ENCODE data around the gene RNF208. TPM values are rescaled to one million over a fixed set of nuclear protein-coding genes. Genes with fewer than 3 reads are reported as not detected.

RNF208 gene
- total and polyA plus RNA-seq, 2 of the 4 experiments (the other 2 are of a cell fraction), result 1.2 TPM; not detected in 1

GRCh38 chr9:137229903-137230704, 8.1 kb upstream of the RNF208 start:
- TF ChIP-seq CEBPB (IDR thresholded peaks at IDR 0.05; ENCODE audit: low read depth, low read length), result no peak
- no TSS peak for BruUV-seq (replicated peaks)
- peaks cover 1% of the 10 kb centered on the region; the same call in 1 of the 2 replicates for H3K27me3 ChIP-seq (ENCODE audit: control insufficient read depth, insufficient read depth, low read length)
- H3K9ac ChIP-seq (ENCODE audit: low read depth, low read length), result no peak overlapping the region
- in situ Hi-C loops (cut with MboI; ENCODE audit: low sequenced_read_pairs), result loop anchor here (5.0 kb wide), 1 partner anchor 108 kb away; no protein-coding TSS in a partner anchor
- H4K8ac ChIP-seq (ENCODE audit: low read depth in 2 of 2, low read length in 2 of 2), result no peak overlapping the region
- H2BK20ac ChIP-seq (ENCODE audit: low read depth, low read length), result no peak overlapping the region
- H4K91ac ChIP-seq (ENCODE audit: insufficient read depth, low read depth, low read length), result no peak overlapping the region
- no peak overlapping the region for H3K18ac ChIP-seq (ENCODE audit: low read depth, low read length)
- no peak overlapping the region for H3K4me2 ChIP-seq (ENCODE audit: low read depth, low read length)
- H2AK9ac ChIP-seq (replicated peaks; ENCODE audit: low read depth, low read length, poor library complexity), result no peak overlapping the region
- intact Hi-C loops (cut with micrococcal nuclease), result no loop called here
- H3K36me3 ChIP-seq (ENCODE audit: control insufficient read depth, insufficient read depth, low read length), result no peaks in the 10 kb centered on the region
- H2BK5ac ChIP-seq (ENCODE audit: low read depth, low read length, poor library complexity, severe bottlenecking), result no peak overlapping the region
- no peak overlapping the region for H4K5ac ChIP-seq (ENCODE audit: low read depth, low read length)
- 61% methylated on average over 10 of the region's 31 CpGs; no CpG with 5 or more reads in 1 of the 2 experiments for WGBS, 2 experiments (ENCODE audit: extremely low coverage in 2 of 2, insufficient read length in 1 of 2)
- no peak overlapping the region for H3K4ac ChIP-seq (ENCODE audit: low read depth, low read length)
- DNase-seq, result no peak
- no peak overlapping the region for H3K27ac ChIP-seq (ENCODE audit: insufficient read depth, low read length)
- H3K23ac ChIP-seq (ENCODE audit: low read depth, low read length), result no peak overlapping the region
- no peak overlapping the region for H3K56ac ChIP-seq (ENCODE audit: extremely low read depth, insufficient read depth, low read length)
- H3K4me3 ChIP-seq (ENCODE audit: insufficient read depth, low read depth, low read length), result no peak overlapping the region
- H3K9me3 ChIP-seq (ENCODE audit: control insufficient read depth, insufficient read depth, low read length), result no peaks in the 10 kb centered on the region
- peaks cover 2% of the 10 kb centered on the region; the same call in 1 of the 2 replicates for H3K4me1 ChIP-seq (ENCODE audit: control insufficient read depth, insufficient read depth, low read length)
- POLR2A ChIA-PET (ENCODE audit: unreplicated experiment), result interaction anchor here (0.7 kb wide), 1 partner anchor 114 kb away, joined by 12 read pairs; no protein-coding TSS in a partner anchor
- no peak overlapping the region for H2BK120ac ChIP-seq (ENCODE audit: low read depth, low read length)
- H2AFZ ChIP-seq (replicated peaks; ENCODE audit: low read length, poor library complexity), result no peak overlapping the region
- H4K20me1 ChIP-seq (ENCODE audit: insufficient read depth, low read length), result no peaks in the 10 kb centered on the region
- H3K79me1 ChIP-seq (ENCODE audit: low read depth in 1 of 2, low read length in 2 of 2), result no peaks in the 10 kb centered on the region
- no peak overlapping the region for H2AK5ac ChIP-seq (ENCODE audit: low read depth, low read length)
- no peaks in the 10 kb centered on the region for H3K9me1 ChIP-seq (ENCODE audit: insufficient read depth, low read length)
- no peak overlapping the region for H2BK15ac ChIP-seq (ENCODE audit: low read depth, low read length)
- no peak overlapping the region for H3K14ac ChIP-seq (replicated peaks; ENCODE audit: low read depth, low read length)
- no peak for ATAC-seq (ENCODE audit: low read depth)
- CTCF ChIA-PET, result no interaction called here
- dilution Hi-C loops (cut with HindIII; ENCODE audit: low sequenced_read_pairs, unreplicated experiment), result no loop called here
